Pons (tissue), 1 donor: ENCODE data around the gene MCTP1.

Experiments used
- DNase-seq: peaks from one replicate; pipeline ENCODE4 v3.0.0-alpha.2; 2016; ENCODE audit warnings: low spot score

MCTP1 gene

DNA sequence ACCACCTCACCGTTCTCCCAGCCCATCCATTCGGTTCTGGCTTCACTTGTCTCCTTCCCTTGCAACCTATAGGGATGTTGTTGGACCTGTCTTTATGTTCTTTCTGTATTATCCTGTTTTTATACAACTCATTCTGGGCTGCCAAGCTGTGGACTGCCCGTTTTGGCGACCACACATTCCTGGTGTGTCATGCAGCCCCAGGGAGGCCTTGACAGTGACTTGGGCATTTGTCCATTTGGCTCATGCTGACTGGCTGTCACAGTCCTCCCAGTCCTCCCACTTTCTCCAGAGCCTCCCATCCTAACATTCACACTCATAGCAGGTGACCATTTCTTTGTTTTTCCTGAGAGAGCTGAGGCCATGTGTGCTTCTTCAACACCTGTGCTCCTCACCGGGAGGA lies 530.1 kb downstream of the MCTP1 start:
- DNase-seq = no peak

DNA sequence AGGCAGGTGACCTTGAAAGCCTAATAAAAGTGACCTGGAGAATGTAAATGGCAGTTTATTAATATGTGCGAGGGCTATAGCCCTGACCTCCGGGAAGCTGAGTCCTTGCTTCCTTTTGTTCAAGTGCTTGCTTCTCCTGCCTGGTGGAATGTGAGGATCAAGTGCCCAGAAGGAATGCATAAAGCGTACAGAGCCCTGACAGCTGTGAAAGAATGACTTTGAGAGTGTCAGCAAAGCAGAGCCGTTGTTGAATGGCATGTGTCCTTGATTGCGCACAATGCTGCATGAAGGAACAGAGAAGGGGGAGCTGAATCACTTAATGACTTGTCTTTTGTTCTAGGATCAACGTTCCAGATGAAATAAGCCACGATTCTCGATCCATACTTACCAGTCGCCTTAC lies 533.4 kb downstream of the MCTP1 start:
- DNase-seq = no peak

DNA sequence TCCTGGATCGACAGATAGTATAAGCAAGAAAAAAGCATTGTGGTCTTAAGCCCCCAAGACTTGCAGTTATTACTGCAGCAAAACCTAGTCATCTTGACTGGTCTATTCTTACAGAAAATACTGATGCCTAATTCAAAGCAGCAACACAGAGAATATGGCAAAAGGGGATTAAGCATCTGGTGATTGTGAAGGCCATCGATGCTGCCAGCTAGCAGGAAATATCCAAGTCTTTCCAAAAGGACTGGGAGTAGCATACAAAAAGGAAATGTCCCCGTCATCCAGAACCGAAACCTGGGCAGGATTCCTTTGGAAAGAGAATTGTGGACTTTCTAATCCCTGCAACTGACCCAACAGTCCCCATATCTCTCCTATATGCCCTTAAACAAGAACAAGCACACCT lies 534.2 kb downstream of the MCTP1 start:
- no peak for DNase-seq

DNA sequence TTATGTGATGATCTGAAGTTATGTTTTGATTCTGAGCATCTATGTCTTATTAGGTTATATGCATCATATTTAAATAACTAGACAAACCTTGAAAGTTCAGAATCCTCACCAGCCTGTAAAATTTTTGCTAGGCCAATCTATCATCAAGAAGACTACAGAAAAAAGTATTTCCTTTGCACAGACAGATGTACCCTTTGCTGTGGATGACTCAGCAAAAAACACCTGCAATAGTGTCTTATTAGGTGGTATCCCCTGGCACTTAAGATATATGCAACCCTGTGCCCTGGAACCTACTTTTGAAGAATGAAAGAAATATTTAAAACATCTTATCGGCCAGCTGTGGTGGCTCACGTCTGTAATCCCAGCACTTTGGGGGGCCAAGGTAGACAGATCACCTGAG lies 535.9 kb downstream of the MCTP1 start:
- no peak for DNase-seq

DNA sequence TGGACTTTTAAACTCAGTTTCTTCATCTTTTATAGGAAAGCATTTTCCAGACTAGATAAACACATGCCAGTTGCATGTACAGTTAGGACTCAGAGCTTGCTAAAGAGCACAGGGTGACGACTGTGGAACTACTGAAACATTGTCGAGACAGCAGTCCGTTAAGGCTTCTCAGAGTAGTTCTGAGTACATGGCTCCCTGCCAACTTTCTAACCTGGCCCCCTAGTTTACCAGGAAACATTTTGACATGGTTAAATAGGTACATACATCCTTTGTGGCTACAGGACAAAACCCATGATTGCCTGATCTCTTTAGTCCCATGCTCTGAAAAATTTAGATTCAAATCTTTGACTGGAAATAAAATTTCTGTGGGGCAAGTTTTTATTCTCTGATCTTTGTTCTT lies 536.7 kb downstream of the MCTP1 start:
- no peak for DNase-seq

DNA sequence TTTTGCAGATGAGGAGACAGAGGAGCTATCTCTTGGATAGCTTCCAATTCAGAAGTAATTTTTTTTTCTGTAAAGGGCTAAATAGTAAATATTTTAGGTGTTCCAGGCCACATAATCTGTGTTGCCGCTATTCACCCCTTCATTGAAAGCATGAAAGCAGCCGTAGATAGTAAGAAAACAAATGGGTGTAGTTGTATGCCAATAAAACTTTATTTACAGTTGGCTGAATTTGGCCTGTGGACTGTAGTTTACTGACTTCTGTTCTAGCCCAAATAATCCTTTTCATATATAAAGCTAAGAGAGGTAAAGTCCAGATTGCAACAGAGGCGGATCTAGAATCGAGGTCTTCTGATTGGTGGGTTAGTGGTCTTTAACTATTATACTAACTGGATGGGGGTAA lies 537.5 kb downstream of the MCTP1 start:
- DNase-seq = no peak

DNA sequence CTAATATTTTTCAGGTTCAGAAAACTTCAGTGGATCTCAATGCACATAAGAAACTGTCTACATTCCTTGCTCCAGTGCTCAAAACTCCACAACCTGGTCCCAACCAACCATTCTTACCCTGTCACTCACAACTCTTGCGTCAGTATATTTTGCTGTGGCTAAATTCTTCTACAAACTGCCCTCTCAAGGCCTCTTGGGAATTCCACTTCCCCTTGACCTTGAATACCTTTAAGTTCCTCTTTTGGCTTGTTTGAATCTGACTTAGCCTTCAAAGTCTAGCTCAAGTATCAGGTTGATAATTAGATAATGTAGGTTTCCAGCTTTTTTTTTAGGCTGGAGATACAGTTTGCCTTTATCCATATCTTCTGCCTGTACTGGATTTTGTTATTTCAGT lies 538.2 kb downstream of the MCTP1 start:
- DNase-seq = no peak

DNA sequence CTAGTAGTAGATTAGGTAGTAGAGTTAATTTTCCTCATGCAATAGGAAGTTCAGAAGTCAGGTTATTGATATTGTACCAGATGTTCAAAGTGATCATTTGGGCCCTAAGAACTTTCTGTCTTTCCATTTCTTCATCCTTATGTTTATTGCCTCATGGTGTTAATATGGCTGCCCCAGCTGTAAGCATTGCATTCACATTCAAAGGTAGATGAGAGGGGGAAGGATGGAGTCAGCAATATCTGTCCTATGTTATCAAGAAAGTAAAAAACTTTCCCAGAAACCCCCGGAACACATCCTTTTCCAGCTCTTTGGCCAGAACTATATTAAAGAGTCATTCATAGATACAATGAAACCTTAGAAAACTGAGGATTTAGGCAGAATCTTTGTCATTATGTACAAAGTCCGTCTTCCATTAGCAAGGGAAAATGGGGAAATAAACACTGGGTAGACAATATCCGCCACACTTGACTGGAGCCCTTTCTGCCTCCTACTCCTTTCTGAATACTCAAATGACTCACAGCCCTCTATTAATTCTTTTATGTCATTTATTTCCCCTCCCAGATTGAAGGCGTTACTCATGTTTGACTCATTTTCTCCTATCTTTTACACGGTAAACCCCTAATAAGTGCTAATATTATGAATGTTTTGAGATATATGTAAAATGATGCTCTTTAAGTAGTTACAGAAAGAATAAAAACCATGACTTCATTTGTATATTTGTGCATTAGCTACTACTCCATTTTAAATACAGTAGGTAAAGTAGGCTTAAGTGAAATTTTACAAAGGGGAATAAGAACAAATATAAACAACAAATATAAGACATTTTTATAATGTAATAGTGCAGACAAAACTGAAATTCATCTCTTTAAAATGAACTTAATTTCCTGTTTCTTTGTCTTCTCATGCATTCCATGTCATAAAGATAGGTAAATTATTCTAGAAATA lies 538.8 kb downstream of the MCTP1 start:
- no peak for DNase-seq

DNA sequence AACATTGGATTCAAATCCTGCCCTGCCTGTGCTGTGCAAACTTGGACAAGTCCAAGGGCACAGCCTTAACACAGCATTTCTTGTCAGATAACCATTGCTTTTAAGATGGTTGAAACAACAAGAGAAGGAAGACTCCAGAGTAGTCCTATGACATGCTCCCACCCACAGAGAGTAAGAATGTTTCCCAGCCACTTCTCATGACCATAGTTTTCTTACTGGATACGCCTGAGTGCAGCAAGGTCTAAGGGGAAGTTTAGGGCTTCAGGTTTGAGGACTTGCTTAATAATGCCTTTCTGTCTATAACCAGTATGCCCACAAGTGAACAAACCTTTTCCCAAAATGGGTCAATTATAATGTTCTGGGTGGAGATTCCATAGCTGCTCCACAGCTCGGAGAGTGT lies 540.0 kb downstream of the MCTP1 start:
- DNase-seq = no peak

DNA sequence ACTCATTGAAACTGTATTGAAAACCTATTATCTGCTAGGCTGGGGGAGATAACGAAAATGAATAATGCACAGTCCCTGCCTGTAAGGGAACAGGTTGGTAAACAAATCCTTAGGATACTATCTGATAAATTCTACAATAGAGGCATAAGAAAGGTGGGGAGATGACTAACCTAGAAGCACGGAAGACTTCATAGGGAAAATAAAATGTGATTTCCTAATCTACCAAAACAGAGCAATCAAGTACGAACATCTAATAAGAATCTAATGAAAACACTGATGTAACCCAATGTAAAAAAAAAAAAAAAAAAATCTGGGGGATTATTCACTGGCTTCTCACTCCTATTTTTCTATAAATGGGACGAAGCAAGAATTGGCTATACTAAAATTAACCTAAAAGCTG lies 542.0 kb downstream of the MCTP1 start:
- DNase-seq = no peak

DNA sequence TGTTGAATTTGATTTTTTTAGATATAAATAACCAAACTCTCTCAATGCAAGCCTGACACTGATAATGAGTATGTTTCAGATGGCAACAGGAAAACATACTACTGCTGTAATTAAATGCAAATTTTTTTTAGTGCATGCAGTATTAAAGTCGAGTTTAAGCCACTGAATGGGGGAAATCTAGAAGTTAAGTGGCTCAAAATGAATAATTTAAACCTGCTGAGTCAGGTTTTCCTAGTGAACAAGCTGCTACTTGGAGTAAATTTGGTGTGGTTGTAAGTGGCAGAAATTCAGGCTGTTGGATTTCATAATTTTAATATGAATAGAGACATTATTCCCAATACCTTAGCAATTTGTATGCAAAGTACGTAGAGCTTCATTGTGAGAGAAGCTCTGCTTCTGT lies 544.6 kb downstream of the MCTP1 start:
- no peak for DNase-seq

DNA sequence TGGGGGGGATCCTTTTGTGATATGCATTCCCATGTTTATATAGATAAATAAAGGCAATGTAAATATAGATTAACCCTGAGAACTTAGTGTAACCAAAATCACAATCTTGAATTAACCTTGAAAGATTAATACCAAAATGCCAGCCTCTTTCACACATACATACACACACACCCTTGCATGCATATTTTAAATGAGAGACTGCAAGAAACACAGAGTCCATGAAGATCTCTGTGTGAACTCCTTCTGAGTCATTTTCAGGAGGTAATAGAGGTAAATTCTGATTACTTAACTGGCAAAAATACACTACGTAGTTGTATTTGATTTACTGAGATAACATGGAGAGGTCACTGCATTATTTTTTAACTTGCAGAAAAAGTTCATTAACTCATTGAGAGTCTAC lies 548.4 kb downstream of the MCTP1 start:
- no peak for DNase-seq

DNA sequence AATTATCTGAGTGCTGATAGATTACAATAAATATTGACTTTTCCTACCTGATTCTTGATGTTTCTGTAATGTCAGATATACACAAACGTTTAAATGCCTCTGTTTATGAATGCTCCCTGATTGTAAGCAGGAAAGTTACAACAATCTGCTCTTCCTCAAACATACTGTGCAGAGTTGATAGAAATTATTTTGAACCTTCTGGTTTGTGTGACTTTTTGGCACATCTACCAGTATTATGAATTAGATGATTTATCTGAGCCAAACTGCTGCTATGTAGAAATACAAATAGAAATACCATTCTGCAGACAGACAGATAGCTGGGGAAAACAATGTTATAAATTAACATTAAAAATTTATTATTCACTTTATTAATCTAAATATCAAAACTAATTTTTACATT lies 553.4 kb downstream of the MCTP1 start:
- DNase-seq = no peak

DNA sequence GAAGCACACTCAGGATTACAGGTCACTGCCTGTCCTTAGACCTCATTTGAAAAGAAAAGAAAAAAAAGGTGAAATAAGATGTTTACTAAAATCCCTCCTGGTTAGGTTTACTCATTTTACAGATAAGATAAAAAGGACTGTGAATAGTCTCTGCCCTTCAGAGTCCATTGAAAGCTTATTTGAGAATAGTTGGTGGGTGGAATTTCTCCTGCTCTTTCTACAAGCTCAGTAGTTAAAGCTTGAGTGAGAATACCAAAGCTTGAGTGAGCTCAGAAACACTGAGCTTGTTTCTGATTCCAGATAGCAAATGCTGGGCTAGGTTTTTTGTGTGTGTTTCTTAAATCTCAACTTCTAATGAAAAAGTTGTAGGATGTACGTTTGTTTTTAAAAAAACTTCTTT lies 559.8 kb downstream of the MCTP1 start:
- DNase-seq = no peak

DNA sequence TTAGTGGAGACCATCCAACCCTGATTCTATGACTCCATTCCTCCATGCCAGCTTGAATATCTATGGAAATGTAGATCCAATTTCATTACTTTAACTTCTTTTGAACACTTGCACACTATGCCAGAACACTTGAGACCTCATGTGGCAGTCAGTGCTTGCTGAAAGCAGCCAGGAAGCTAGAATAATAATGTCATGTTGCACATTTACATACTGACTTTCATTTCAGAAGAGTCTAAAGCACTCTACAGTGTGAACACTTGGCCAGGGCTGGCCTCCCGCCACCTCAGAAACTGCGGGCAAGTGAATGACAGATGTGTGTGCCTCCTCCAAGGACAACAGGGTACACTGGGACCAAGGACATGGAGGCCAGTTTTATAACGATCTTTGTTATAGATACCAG lies 569.1 kb downstream of the MCTP1 start:
- no peak for DNase-seq

DNA sequence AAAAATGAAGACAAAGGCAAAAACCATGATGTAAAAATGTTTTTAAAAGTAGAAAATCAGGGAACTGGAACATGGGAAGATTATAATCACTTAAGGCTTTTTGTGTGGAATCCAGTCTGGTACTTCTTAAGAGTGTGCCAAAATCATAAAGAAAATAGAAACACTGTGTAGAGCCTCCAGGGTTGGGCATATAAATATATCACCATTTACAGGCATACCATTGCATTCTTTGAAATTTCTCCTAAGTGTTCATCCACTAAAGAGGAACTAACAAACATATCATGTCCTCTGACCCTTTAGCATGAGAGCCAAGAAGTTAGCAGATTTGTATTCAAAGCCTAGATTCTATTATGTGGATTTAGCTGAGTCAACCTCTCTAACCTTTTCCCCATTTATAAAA lies 573.1 kb downstream of the MCTP1 start:
- DNase-seq = no peak

DNA sequence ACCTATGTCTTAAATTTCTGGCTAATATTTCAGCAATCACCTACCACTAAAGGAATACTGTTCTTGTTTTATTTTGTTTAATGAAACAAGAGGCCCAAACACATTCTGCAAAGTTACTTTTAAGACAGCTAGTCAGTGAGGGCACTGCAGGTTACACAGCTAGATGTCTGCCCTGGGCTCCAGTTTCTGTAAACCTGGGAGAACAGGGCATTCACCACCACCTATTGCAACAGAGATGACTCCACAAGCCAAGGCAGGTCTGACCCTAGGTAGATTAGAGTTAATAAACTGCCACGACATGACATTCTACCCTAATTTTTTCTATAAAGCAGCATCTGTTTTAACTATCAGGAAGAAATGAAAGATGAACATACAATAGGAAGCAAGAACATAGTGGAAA lies 575.6 kb downstream of the MCTP1 start:
- DNase-seq = no peak

DNA sequence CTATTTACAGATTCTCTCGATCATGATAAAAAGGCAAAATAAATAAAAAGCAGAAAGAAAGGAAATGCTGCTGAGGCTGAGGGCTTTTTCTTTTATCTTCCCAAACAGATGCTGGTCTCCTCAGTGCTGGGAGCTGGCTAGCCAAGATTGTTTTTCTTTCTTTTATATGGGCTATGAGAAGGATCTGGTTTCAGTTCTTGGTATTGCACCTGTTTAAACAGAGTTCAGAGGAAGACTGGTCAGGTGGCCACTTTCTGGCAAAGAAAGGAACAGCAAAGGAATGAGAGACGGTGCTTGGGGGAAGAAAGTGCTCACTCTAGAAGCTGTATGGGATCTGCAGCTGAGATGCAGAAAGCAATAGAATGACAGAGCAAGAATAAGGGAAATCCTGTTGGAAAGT lies 577.5 kb downstream of the MCTP1 start:
- no peak for DNase-seq

DNA sequence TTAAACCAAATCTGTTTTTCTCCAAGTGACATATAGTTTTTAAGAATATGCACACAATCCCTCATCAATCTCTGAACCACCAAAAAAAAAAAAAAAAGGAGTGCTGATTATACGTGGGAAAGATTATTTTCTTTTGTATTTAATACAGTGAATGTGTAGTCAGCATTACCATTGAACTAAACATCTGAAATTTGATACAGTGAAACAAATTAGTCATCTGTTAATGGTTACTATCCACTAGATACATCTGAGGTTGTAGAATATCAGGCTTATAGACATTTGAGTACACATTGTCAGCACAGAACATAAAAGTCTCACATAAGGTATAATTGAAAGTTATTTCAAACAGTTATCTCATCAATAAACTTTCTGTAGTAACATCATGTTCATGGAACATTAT lies 579.5 kb downstream of the MCTP1 start:
- DNase-seq = no peak

DNA sequence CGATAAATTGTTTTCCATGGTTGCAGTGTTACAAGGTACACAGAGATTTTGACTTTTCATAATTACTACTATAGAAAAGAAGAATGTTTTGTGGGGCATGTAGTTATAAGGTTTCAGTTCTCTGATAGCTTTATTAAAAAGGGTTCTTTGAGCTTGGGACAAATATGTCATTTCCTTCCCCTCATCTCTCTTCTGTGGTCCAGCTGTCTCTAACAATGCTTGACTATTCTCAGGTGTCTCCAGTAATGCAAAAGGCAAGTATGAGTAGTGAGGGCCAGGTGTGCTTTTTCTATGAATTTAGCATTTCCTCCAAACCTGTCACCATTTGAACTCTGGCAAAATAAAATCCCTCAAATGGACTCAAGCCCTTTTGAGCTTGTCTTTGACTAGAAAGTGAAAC lies 582.2 kb downstream of the MCTP1 start:
- no peak for DNase-seq

DNA sequence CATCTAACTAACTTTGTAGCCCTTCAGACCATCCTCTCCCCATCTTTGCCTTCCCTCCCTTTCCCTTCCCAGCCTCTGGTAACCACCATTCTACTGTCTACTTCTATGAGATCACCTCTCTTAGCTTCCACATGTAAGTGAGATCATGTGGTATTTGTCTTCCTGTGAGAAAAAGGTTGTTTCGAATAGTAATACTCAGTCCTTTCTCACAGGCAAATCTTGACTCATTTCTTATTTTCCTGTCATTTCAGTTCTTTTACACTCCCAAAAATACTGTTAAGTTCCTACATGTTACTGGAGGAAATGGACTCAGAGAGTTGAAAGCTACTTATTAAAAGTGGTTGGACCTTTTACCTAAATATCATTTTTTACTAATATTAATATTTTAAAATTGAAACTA lies 584.3 kb downstream of the MCTP1 start:
- DNase-seq = no peak

DNA sequence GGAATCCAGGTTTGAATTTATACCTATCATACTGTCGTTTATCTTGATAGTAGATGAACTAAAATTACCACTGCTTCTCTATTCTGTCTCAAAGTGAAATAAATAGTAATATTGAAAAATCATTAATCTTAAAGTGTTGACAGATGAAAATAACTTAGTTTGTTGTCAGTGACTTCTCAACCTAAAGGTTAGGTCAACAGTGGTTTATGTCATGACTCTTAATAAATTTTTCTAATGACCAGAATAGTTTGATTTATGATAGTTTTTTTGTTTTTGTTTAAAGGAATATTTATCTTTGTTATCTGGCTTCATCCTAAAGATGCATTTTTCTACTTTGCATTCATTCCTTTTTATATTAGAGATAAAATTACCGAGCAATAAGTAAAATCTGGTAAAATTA lies 585.3 kb downstream of the MCTP1 start:
- no peak for DNase-seq

DNA sequence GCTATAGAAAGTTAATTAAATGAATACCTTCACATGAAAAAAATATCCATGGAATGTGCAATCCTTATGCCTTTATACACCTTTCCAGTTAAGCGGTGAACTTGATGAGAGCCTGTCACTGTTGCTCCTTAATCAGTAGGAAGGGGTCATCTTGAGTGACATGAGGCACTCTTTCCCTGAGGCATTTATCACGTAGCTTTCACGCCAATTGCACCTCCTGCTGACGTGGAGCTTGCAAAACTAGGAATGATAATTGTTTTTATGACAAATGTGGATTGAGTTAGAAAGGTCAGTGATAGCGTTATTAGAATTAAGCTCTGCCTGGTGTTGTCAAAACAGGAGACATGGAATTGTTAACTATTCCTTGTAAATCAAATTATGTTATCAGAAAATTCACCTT lies 586.7 kb downstream of the MCTP1 start:
- DNase-seq = no peak

DNA sequence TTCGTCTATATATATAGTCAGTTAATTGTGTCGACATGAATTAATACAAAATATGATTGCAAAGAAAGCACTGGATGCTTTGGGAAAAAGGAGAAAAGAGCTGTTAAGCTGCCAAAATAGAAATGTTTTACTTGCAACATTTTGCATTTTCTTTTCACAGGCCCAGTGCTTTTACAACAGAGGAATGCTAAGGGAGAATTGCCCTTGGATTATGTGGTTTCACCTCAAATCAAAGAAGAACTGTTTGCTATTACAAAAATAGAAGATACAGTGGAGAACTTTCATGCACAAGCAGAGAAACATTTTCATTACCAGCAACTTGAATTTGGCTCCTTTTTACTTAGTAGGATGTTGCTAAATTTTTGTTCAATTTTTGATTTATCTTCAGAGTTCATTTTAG lies 590.2 kb downstream of the MCTP1 start:
- DNase-seq = no peak
